Tibial nerve (tissue), 3 donors: Measurements from ENCODE around the gene RPL13.

Experiments
- EP300 ChIP-seq, 2 donors: sonication (generic); formaldehyde crosslinking; IDR thresholded peaks; one replicate each; pipeline ENCODE4 v1.6.1; 2017; ENCODE audit warnings: antibody characterized with exemption in 2 of 2, mild to moderate bottlenecking in 1 of 2
- POLR2A ChIP-seq, 2 donors: fragments of 450-650 bp; IDR thresholded peaks; one replicate each; pipeline ENCODE4 v1.6.1; 2017; ENCODE audit warnings: antibody characterized with exemption in 2 of 2, mild to moderate bottlenecking in 2 of 2, moderate library complexity in 2 of 2

DNA sequence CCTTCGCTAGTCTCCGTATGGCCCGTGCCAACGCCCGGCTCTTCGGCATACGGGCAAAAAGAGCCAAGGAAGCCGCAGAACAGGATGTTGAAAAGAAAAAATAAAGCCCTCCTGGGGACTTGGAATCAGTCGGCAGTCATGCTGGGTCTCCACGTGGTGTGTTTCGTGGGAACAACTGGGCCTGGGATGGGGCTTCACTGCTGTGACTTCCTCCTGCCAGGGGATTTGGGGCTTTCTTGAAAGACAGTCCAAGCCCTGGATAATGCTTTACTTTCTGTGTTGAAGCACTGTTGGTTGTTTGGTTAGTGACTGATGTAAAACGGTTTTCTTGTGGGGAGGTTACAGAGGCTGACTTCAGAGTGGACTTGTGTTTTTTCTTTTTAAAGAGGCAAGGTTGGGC is 2.5 kb downstream of the RPL13 start:
- TF ChIP-seq EP300 (IDR thresholded peaks at IDR 0.05) (no peak), POLR2A (IDR thresholded peaks at IDR 0.05) (no peak)
